WTC11 (cell line): Measurements from ENCODE around the gene GPR82. TPM values are rescaled to one million over a fixed set of nuclear protein-coding genes. Genes with fewer than 3 reads are reported as not detected.

Experiments
- ATAC-seq: fragments of 200-7000 bp; cut with Tn5 transposase; 2 replicates; pipeline ENCODE4 v1.10.0; 2021; ENCODE audit warnings: mild to moderate bottlenecking, moderate library complexity
- CTCF ChIA-PET: fragments of 300-600 bp; sonication (Branson Sonifier 250); formaldehyde crosslinking; loops from one replicate; lab custom pipeline; 2021; ENCODE audit warnings: antibody characterized with exemption; lab: Charles Lee
- POLR2A ChIA-PET: fragments of 350-600 bp; sonication (Branson Sonifier 250); formaldehyde crosslinking; loops from one replicate; lab custom pipeline; 2021; ENCODE audit warnings: antibody characterized with exemption; lab: Charles Lee
- DNase-seq: peaks from one replicate; pipeline ENCODE4 v3.0.0; 2021; ENCODE audit warnings: low spot score
- H3K27ac Mint-ChIP-seq: 2 replicates; pipeline ENCODE4 v1.8.0; 2021; ENCODE audit warnings: mixed read lengths
- H3K27me3 Mint-ChIP-seq: 2 replicates; pipeline ENCODE4 v1.8.0; 2021; ENCODE audit warnings: low read depth, mild to moderate bottlenecking, moderate library complexity, mixed read lengths
- H3K36me3 Mint-ChIP-seq: 2 replicates; pipeline ENCODE4 v1.8.0; 2021; ENCODE audit warnings: mixed read lengths
- H3K4me1 Mint-ChIP-seq: 2 replicates; pipeline ENCODE4 v1.8.0; 2022; ENCODE audit warnings: mixed read lengths
- H3K4me3 Mint-ChIP-seq: 2 replicates; pipeline ENCODE4 v1.8.0; 2021; ENCODE audit warnings: mild to moderate bottlenecking, moderate library complexity, mixed read lengths
- H3K9me3 Mint-ChIP-seq: 2 replicates; pipeline ENCODE4 v1.8.0; 2021; ENCODE audit warnings: mixed read lengths
- ATF3 ChIP-seq: sonication (generic); formaldehyde crosslinking; conservative IDR thresholded peaks from 2 replicates; pipeline ENCODE4 v1.8.1; 2022; ENCODE audit warnings: mild to moderate bottlenecking, missing genetic modification reagents
- ESRRA ChIP-seq: sonication (generic); formaldehyde crosslinking; IDR thresholded peaks from 2 replicates; pipeline ENCODE4 v1.8.1; 2022; ENCODE audit warnings: mild to moderate bottlenecking, missing genetic modification reagents, borderline replicate concordance
- FOXP1 ChIP-seq: sonication (generic); formaldehyde crosslinking; IDR thresholded peaks from 2 replicates; pipeline ENCODE4 v1.8.0; 2022; ENCODE audit warnings: missing genetic modification reagents, mild to moderate bottlenecking, moderate library complexity, borderline replicate concordance
- GABPB1 ChIP-seq: sonication (generic); formaldehyde crosslinking; IDR thresholded peaks from 2 replicates; pipeline ENCODE4 v1.8.1; 2023; ENCODE audit warnings: mild to moderate bottlenecking, missing genetic modification reagents
- HMGA2 ChIP-seq: fragments of 250-450 bp; sonication (Bioruptor Pico); IDR thresholded peaks from 2 replicates; pipeline ENCODE4 v1.4.0; 2021; ENCODE audit warnings: mild to moderate bottlenecking, moderate library complexity
- JAZF1 ChIP-seq: fragments of 250-450 bp; sonication (Bioruptor Pico); IDR thresholded peaks from 2 replicates; pipeline ENCODE4 v1.9.0; 2021; ENCODE audit warnings: moderate library complexity, mild to moderate bottlenecking, inconsistent platforms
- MXD4 ChIP-seq: fragments of 250-450 bp; sonication (Bioruptor Pico); IDR thresholded peaks from 2 replicates; pipeline ENCODE4 v1.8.0; 2021; ENCODE audit warnings: mild to moderate bottlenecking, moderate library complexity, borderline replicate concordance
- NR3C1 ChIP-seq: sonication (generic); formaldehyde crosslinking; conservative IDR thresholded peaks from 2 replicates; pipeline ENCODE4 v1.8.1; 2023; ENCODE audit warnings: low read depth, mild to moderate bottlenecking, missing genetic modification reagents
- OVOL2 ChIP-seq: fragments of 250-450 bp; sonication (Bioruptor Pico); IDR thresholded peaks from 2 replicates; pipeline ENCODE4 v1.9.0; 2021; ENCODE audit warnings: mild to moderate bottlenecking, borderline replicate concordance
- SOX15 ChIP-seq: fragments of 250-450 bp; sonication (Bioruptor Pico); IDR thresholded peaks from 2 replicates; pipeline ENCODE4 v1.9.0; 2021; ENCODE audit warnings: mild to moderate bottlenecking
- TEAD4 ChIP-seq: sonication (generic); formaldehyde crosslinking; IDR thresholded peaks from 2 replicates; pipeline ENCODE4 v1.8.0; 2022; ENCODE audit warnings: mild to moderate bottlenecking, missing genetic modification reagents
- USF1 ChIP-seq: sonication (generic); formaldehyde crosslinking; IDR thresholded peaks from 2 replicates; pipeline ENCODE4 v1.8.0; 2022; ENCODE audit warnings: mild to moderate bottlenecking, missing genetic modification reagents
- ZBTB21 ChIP-seq: sonication (generic); formaldehyde crosslinking; IDR thresholded peaks from 2 replicates; pipeline ENCODE4 v1.8.1; 2023; ENCODE audit warnings: mild to moderate bottlenecking, missing genetic modification reagents, borderline replicate concordance
- ZNF219 ChIP-seq: sonication (generic); formaldehyde crosslinking; IDR thresholded peaks from 2 replicates; pipeline ENCODE4 v1.8.0; 2023; ENCODE audit warnings: missing genetic modification reagents, mild to moderate bottlenecking, borderline replicate concordance
- ZNF232 ChIP-seq: sonication (generic); formaldehyde crosslinking; IDR thresholded peaks from 2 replicates; pipeline ENCODE4 v1.8.0; 2022; ENCODE audit warnings: mild to moderate bottlenecking, missing genetic modification reagents
- ZNF317 ChIP-seq: sonication (generic); formaldehyde crosslinking; IDR thresholded peaks from 2 replicates; pipeline ENCODE4 v1.8.1; 2023; ENCODE audit warnings: low read depth, mild to moderate bottlenecking, moderate library complexity, missing genetic modification reagents, borderline replicate concordance
- ZNF416 ChIP-seq: fragments of 250-450 bp; sonication (Bioruptor Pico); IDR thresholded peaks from 2 replicates; pipeline ENCODE4 v1.9.0; 2021; ENCODE audit warnings: mild to moderate bottlenecking, inconsistent platforms
- ZNF425 ChIP-seq: fragments of 250-450 bp; sonication (Bioruptor Pico); conservative IDR thresholded peaks from 2 replicates; pipeline ENCODE4 v1.9.0; 2021; ENCODE audit warnings: mild to moderate bottlenecking
- ZNF671 ChIP-seq: fragments of 250-450 bp; sonication (Bioruptor Pico); IDR thresholded peaks from 2 replicates; pipeline ENCODE4 v1.8.0; 2021; ENCODE audit warnings: mild to moderate bottlenecking
- total RNA-seq: library from RNA; stranded (reverse); gene quantifications from 3 replicates; pipeline ENCODE4 v1.2.3, GENCODE V29; 2021
- TF ChIP-seq, protein P1 (sequence below): sonication (generic); formaldehyde crosslinking; IDR thresholded peaks from 2 replicates; pipeline ENCODE4 v1.8.1; 2023; ENCODE audit warnings: mild to moderate bottlenecking, moderate library complexity, missing genetic modification reagents
- TF ChIP-seq, protein P2 (sequence below): sonication (generic); formaldehyde crosslinking; IDR thresholded peaks from 2 replicates; pipeline ENCODE4 v1.8.0; 2022; ENCODE audit warnings: mild to moderate bottlenecking, missing genetic modification reagents
- TF ChIP-seq, protein P3 (sequence below): sonication (generic); formaldehyde crosslinking; IDR thresholded peaks from 2 replicates; pipeline ENCODE4 v1.8.1; 2023; ENCODE audit warnings: mild to moderate bottlenecking, missing genetic modification reagents, moderate library complexity
- TF ChIP-seq, protein P4 (sequence below): sonication (generic); formaldehyde crosslinking; IDR thresholded peaks from 2 replicates; pipeline ENCODE4 v1.8.1; 2022; ENCODE audit warnings: mild to moderate bottlenecking, missing genetic modification reagents, moderate library complexity, borderline replicate concordance
- TF ChIP-seq, protein P5 (sequence below): fragments of 250-450 bp; sonication (Bioruptor Pico); IDR thresholded peaks from 2 replicates; pipeline ENCODE4 v1.9.0; 2021; ENCODE audit warnings: mild to moderate bottlenecking

GPR82 gene
- total RNA-seq, 1 experiment from 2014 or later, result not detected

DNA sequence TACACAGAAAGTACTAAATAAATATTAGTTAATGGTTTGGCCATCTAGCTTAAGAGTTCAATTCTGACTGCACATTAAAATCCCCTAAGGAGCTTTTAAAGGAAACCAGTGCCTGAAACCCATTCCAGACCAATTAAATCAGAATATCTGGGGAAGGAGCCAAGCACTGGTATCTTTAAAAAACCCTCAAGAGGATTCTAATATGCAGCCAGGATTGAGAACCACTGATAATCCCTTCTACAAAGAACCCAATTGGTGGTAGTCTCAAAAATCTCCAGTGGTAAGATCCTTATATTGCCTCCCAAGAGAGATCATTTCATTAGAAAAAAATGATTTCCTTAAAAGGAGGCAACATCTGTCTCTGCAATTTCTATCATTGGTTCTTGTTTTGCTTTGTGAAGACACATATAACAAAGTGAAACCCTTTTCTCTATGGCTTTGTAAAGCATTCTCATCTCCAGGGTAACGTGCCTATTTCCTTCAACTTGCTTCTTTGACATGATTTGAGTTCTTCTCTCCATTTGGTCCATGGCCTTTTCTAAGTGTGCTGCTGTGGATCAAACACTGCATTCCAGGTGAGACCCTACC lies 31.7 kb upstream of the GPR82 start:
- TF ChIP-seq SOX15 (no peak), HMGA2 (no peak), ATF3 (no peak), ZBTB21 (CRISPR knock-in tag) (no peak), ZNF671 (CRISPR knock-in tag) (no peak), TEAD4 (CRISPR knock-in tag) (no peak), MXD4 (CRISPR knock-in tag) (no peak), ZNF317 (CRISPR knock-in tag) (no peak), FOXP1 (CRISPR knock-in tag) (no peak), NR3C1 (CRISPR knock-in tag) (no peak), GABPB1 (CRISPR knock-in tag) (no peak)
- TF ChIP-seq, protein P1, sequence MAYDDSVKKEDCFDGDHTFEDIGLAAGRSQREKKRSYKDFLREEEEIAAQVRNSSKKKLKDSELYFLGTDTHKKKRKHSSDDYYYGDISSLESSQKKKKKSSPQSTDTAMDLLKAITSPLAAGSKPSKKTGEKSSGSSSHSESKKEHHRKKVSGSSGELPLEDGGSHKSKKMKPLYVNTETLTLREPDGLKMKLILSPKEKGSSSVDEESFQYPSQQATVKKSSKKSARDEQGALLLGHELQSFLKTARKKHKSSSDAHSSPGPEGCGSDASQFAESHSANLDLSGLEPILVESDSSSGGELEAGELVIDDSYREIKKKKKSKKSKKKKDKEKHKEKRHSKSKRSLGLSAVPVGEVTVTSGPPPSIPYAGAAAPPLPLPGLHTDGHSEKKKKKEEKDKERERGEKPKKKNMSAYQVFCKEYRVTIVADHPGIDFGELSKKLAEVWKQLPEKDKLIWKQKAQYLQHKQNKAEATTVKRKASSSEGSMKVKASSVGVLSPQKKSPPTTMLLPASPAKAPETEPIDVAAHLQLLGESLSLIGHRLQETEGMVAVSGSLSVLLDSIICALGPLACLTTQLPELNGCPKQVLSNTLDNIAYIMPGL (CRISPR knock-in tag), result no peak
- peaks cover 7% of the 10 kb centered on the region for H3K4me1 Mint-ChIP-seq
- no peaks in the 10 kb centered on the region for H3K9me3 Mint-ChIP-seq
- peaks cover 1% of the 10 kb centered on the region; the same call in 1 of the 2 replicates for H3K36me3 Mint-ChIP-seq
- H3K27me3 Mint-ChIP-seq, result no peaks in the 10 kb centered on the region
- no peak overlapping the region for H3K4me3 Mint-ChIP-seq
- ChIA-PET CTCF (no interaction called here), POLR2A (no interaction called here)
- ATAC-seq, result no peak
- DNase-seq, result no peak
- no peak overlapping the region for H3K27ac Mint-ChIP-seq

GRCh38 chrX:41693024-41693423 lies 31.0 kb upstream of the GPR82 start:
- Mint-ChIP-seq H3K27ac (no peak overlapping the region), H3K9me3 (no peaks in the 10 kb centered on the region), H3K36me3 (no peaks in the 10 kb centered on the region), H3K4me1 (peaks cover 7% of the 10 kb centered on the region), H3K27me3 (no peaks in the 10 kb centered on the region), H3K4me3 (no peak overlapping the region)
- CTCF ChIA-PET, result no interaction called here
- DNase-seq, result no peak
- POLR2A ChIA-PET, result no interaction called here
- ATAC-seq, result no peak
- TF ChIP-seq, protein P2, sequence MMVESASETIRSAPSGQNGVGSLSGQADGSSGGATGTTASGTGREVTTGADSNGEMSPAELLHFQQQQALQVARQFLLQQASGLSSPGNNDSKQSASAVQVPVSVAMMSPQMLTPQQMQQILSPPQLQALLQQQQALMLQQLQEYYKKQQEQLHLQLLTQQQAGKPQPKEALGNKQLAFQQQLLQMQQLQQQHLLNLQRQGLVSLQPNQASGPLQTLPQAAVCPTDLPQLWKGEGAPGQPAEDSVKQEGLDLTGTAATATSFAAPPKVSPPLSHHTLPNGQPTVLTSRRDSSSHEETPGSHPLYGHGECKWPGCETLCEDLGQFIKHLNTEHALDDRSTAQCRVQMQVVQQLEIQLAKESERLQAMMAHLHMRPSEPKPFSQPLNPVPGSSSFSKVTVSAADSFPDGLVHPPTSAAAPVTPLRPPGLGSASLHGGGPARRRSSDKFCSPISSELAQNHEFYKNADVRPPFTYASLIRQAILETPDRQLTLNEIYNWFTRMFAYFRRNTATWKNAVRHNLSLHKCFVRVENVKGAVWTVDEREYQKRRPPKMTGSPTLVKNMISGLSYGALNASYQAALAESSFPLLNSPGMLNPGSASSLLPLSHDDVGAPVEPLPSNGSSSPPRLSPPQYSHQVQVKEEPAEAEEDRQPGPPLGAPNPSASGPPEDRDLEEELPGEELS (CRISPR knock-in tag), result no peak
- TF ChIP-seq JAZF1, result no peak
- no peak for TF ChIP-seq ZNF671 (CRISPR knock-in tag)
- no peak for TF ChIP-seq ZNF416 (CRISPR knock-in tag)
- no peak for TF ChIP-seq ZNF219 (CRISPR knock-in tag)
- no peak for TF ChIP-seq FOXP1 (CRISPR knock-in tag)
- TF ChIP-seq ZNF232 (CRISPR knock-in tag), result no peak
- TF ChIP-seq OVOL2, result no peak
- TF ChIP-seq, protein P3, sequence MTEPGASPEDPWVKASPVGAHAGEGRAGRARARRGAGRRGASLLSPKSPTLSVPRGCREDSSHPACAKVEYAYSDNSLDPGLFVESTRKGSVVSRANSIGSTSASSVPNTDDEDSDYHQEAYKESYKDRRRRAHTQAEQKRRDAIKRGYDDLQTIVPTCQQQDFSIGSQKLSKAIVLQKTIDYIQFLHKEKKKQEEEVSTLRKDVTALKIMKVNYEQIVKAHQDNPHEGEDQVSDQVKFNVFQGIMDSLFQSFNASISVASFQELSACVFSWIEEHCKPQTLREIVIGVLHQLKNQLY (CRISPR knock-in tag), result no peak
- TF ChIP-seq ZNF425 (CRISPR knock-in tag), result no peak
- no peak for TF ChIP-seq USF1
- TF ChIP-seq ESRRA, result no peak
- TF ChIP-seq, protein P4, sequence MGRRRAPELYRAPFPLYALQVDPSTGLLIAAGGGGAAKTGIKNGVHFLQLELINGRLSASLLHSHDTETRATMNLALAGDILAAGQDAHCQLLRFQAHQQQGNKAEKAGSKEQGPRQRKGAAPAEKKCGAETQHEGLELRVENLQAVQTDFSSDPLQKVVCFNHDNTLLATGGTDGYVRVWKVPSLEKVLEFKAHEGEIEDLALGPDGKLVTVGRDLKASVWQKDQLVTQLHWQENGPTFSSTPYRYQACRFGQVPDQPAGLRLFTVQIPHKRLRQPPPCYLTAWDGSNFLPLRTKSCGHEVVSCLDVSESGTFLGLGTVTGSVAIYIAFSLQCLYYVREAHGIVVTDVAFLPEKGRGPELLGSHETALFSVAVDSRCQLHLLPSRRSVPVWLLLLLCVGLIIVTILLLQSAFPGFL (CRISPR knock-in tag), result no peak
- TF ChIP-seq, protein P5, sequence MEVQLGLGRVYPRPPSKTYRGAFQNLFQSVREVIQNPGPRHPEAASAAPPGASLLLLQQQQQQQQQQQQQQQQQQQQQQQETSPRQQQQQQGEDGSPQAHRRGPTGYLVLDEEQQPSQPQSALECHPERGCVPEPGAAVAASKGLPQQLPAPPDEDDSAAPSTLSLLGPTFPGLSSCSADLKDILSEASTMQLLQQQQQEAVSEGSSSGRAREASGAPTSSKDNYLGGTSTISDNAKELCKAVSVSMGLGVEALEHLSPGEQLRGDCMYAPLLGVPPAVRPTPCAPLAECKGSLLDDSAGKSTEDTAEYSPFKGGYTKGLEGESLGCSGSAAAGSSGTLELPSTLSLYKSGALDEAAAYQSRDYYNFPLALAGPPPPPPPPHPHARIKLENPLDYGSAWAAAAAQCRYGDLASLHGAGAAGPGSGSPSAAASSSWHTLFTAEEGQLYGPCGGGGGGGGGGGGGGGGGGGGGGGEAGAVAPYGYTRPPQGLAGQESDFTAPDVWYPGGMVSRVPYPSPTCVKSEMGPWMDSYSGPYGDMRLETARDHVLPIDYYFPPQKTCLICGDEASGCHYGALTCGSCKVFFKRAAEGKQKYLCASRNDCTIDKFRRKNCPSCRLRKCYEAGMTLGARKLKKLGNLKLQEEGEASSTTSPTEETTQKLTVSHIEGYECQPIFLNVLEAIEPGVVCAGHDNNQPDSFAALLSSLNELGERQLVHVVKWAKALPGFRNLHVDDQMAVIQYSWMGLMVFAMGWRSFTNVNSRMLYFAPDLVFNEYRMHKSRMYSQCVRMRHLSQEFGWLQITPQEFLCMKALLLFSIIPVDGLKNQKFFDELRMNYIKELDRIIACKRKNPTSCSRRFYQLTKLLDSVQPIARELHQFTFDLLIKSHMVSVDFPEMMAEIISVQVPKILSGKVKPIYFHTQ (CRISPR knock-in tag), result no peak
